Small intestine (tissue), 7 donors: ENCODE measurements around the gene RPGRIP1. TPM values are rescaled to one million over a fixed set of nuclear protein-coding genes. Genes with fewer than 3 reads are reported as not detected.
"Not testable (repeated sequence)": the region's sequence is repeated elsewhere in the genome, so short reads cannot be mapped to it uniquely, and the experiment has no call there.

Experiments
- DNase-seq, 2 donors: peaks; one replicate each; pipeline versions ENCODE4 v3.0.0 to v3.0.0-alpha.2; 2013
- FAIRE-seq: peaks from 2 replicates; lab custom pipeline; 2012; peaks lifted over from hg19 to GRCh38; lab: Jason Lieb, UNC
- H3K27ac ChIP-seq, 3 donors: one replicate each; pipeline ENCODE4 v1.5.1; 2013; ENCODE audit warnings: low read length in 2 of 3, mild to moderate bottlenecking in 2 of 3, control low read depth in 1 of 3, inconsistent platforms in 1 of 3, low read depth in 1 of 3, moderate library complexity in 1 of 3
- H3K27me3 ChIP-seq, 3 donors: one replicate each; pipeline ENCODE4 v1.6.1; 2013; ENCODE audit warnings: low read length in 3 of 3, inconsistent platforms in 1 of 3; ENCODE audit not compliant: control insufficient read depth in 3 of 3, insufficient read depth in 3 of 3
- H3K36me3 ChIP-seq, 3 donors: one replicate each; pipeline ENCODE4 v1.6.1; 2013; ENCODE audit warnings: low read length in 3 of 3, inconsistent platforms in 1 of 3, low read depth in 1 of 3, mild to moderate bottlenecking in 1 of 3, moderate library complexity in 1 of 3; ENCODE audit not compliant: control insufficient read depth in 3 of 3, insufficient read depth in 2 of 3
- H3K4me1 ChIP-seq, 3 donors: one replicate each; pipeline ENCODE4 v1.6.1; 2013; ENCODE audit warnings: low read length in 2 of 3, inconsistent platforms in 1 of 3, low read depth in 1 of 3, mild to moderate bottlenecking in 1 of 3, moderate library complexity in 1 of 3; ENCODE audit not compliant: control insufficient read depth in 3 of 3, insufficient read depth in 2 of 3
- H3K4me3 ChIP-seq, 3 donors: one replicate each; pipeline ENCODE4 v1.5.1; 2013; ENCODE audit warnings: low read length in 3 of 3, control low read depth in 1 of 3, inconsistent platforms in 1 of 3, low read depth in 1 of 3, mild to moderate bottlenecking in 1 of 3, moderate library complexity in 1 of 3
- H3K9me3 ChIP-seq, 2 donors: one replicate each; pipeline ENCODE4 v1.6.1; 2013; ENCODE audit warnings: low read depth in 1 of 2, low read length in 1 of 2; ENCODE audit not compliant: control insufficient read depth in 2 of 2, insufficient read depth in 1 of 2
- WGBS, 3 donors: extraction: QIAGEN DNeasy Blood & Tissue Kit; methylation state at CpG; one replicate each; pipeline ENCODE4 v1.1.7; 2013; 5-methylcytosine and 5-hydroxymethylcytosine counted together
- polyA plus RNA-seq, 4 donors: library from polyadenylated mRNA; stranded (reverse) in 3 of 4; unstranded in 1 of 4; fragments of 200-250 nt in 3 of 4; fragments of 120-200 nt in 1 of 4; gene quantifications; one replicate each; pipeline versions ENCODE4 v1.2.1 to v1.2.3, GENCODE V29; 2013
- donor health status: healthy with polysubstance abuse.
- donor health status: control.
- donor health status: control.
- donor health status: Bipolar disorder and iron deficiency.
- donor health status: healthy.

The RPGRIP1 gene
- polyA plus RNA-seq, 4 donors, result 0.44 to 0.73 TPM; not detected in 2

DNA sequence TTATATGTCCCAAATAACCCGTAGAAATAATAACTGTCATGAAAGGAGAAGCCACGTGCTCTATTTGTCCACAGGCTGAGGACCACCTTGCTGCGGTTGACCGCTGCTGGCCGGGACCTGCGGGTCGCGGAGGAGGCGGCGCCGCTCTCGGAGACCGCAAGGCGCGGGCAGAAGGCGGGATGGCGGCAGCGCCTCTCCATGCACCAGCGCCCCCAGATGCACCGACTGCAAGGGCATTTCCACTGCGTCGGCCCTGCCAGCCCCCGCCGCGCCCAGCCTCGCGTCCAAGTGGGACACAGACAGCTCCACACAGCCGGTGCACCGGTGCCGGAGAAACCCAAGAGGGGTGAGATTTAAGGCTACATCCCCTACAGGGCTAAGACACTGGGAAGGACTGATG, 21.0 kb downstream of the RPGRIP1 start:
- WGBS, 3 donors, result 2 to 4% (median 2%) methylated on average over 21 to 30 of the region's 30 CpGs
- no peaks in the 10 kb centered on the region for H3K9me3 ChIP-seq
- peaks cover 0 to 3% (median 0%) of the 10 kb centered on the region in 3 donors for H3K27me3 ChIP-seq
- peak overlapping the region in 1 of 3 donors; percentile 26 for H3K4me3 ChIP-seq
- no peaks in the 10 kb centered on the region for H3K36me3 ChIP-seq
- DNase-seq, result peak in 1 of 2 donors; percentile 39
- FAIRE-seq, result no peak
- peaks cover 0 to 2% (median 0%) of the 10 kb centered on the region in 3 donors for H3K4me1 ChIP-seq
- no peak overlapping the region for H3K27ac ChIP-seq

DNA sequence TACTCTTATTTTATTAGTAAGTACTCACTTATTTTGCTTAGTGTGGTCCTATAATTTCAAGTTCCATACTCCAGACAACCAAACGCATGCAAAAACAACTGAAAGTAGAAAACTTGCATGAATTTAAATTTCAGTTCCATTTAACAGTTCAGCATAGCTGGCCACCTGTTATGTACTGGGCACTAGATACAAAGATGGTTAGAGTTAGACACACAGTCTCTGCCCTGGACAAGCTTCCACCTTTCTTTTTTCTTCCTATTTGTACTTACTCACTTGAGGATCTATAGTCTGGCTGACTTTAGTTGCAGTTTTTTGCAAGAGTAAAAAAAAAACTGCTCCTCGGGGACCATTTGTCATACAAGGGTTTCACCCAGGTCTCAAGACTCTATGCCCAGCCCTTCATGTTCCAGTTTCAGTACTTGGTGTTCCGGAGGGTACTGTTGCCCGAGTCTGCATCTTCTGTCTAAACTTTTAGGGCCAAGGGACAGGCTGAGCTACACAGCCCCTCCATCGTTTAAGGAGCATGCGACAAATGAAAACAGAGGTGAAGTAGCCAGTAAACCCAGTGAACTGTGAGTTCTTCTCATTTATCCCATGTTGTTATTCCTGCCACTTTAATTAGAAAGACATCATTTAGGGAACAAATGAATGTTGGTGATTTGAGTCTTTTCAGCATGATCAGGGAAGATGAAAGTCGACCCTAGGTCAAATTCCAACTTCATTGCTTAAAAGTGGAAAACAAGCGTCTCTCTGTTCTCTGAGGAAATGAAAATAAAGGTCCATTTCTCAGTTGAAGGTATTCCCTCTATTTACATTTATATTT, 22.3 kb downstream of the RPGRIP1 start:
- Histone ChIP-seq H3K4me1 (peaks cover 0 to 2% (median 0%) of the 10 kb centered on the region in 3 donors), H3K36me3 (no peaks in the 10 kb centered on the region), H3K9me3 (no peaks in the 10 kb centered on the region), H3K27me3 (peaks cover 0 to 3% (median 0%) of the 10 kb centered on the region in 3 donors), H3K27ac (no peak overlapping the region), H3K4me3 (no peak overlapping the region)
- DNase-seq, result peak in 1 of 2 donors; percentile 18
- WGBS, 3 donors, result 44 to 65% (median 61%) methylated on average over 8 of the region's 8 CpGs
- no peak for FAIRE-seq

DNA sequence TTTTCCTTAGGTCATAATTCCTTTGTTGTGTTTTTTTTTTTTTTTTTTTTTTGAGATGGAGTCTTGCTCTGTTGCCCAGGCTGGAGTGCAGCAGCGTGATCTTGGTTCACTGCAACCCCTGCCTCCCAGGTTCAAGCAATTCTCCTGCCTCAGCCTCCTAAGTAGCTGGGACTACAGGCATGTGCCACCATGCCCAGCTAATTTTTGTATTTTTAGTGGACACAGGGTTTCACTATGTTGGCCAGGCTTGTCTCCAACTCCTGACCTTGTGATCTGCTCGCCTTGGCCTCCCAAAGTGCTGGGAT, 22.9 kb downstream of the RPGRIP1 start:
- not testable (repeated sequence) for H3K27ac ChIP-seq, DNase-seq, FAIRE-seq, H3K4me1 ChIP-seq, H3K36me3 ChIP-seq, H3K9me3 ChIP-seq, H3K27me3 ChIP-seq, H3K4me3 ChIP-seq
- 80 to 91% (median 89%) methylated on average over 2 of the region's 2 CpGs for WGBS, 3 donors

- no peaks in the 10 kb centered on the region for H3K9me3 ChIP-seq
- H3K36me3 ChIP-seq, result no peaks in the 10 kb centered on the region
- H3K27ac ChIP-seq, result peak overlapping the region in 2 of 3 donors; percentile 26 to 65
- DNase-seq (no peak), FAIRE-seq (no peak)
- 81 to 82% (median 82%) methylated on average over 3 of the region's 3 CpGs for WGBS, 3 donors
- H3K4me3 ChIP-seq, result no peak overlapping the region
- H3K27me3 ChIP-seq, result no peaks in the 10 kb centered on the region
- H3K4me1 ChIP-seq, result peaks cover 0 to 8% (median 6%) of the 10 kb centered on the region in 3 donors
These were observed 27.8 kb downstream of the RPGRIP1 start for GRCh38 chr14:21307637-21308036.

GRCh38 chr14:21308132-21308478, 28.2 kb downstream of the RPGRIP1 start:
- peaks cover 0 to 8% (median 6%) of the 10 kb centered on the region in 3 donors for H3K4me1 ChIP-seq
- DNase-seq (peak in 1 of 2 donors; percentile 51), FAIRE-seq (no peak)
- no peaks in the 10 kb centered on the region for H3K9me3 ChIP-seq
- no peaks in the 10 kb centered on the region for H3K36me3 ChIP-seq
- no peaks in the 10 kb centered on the region for H3K27me3 ChIP-seq
- H3K4me3 ChIP-seq, result peak overlapping the region in 2 of 3 donors; percentile 35 to 43
- peak overlapping the region; percentile 44 to 77 (median 65) for H3K27ac ChIP-seq

GRCh38 chr14:21308479-21309237, 28.8 kb downstream of the RPGRIP1 start:
- Histone ChIP-seq H3K4me3 (peak overlapping the region in 2 of 3 donors; percentile 35 to 43), H3K4me1 (peaks cover 0 to 11% (median 6%) of the 10 kb centered on the region in 3 donors), H3K36me3 (no peaks in the 10 kb centered on the region), H3K9me3 (no peaks in the 10 kb centered on the region), H3K27me3 (no peaks in the 10 kb centered on the region), H3K27ac (peak overlapping the region; percentile 73 to 77 (median 73))
- DNase-seq (peak; percentile 93 to 98), FAIRE-seq (peak; percentile 59)
- WGBS, 3 donors, result 3 to 4% (median 3%) methylated on average over 16 of the region's 16 CpGs

- H3K27me3 ChIP-seq, result no peaks in the 10 kb centered on the region
- FAIRE-seq, result no peak
- WGBS, 3 donors, result 61 to 76% (median 66%) methylated on average over 8 of the region's 8 CpGs
- no peaks in the 10 kb centered on the region for H3K9me3 ChIP-seq
- no peak for DNase-seq
- H3K27ac ChIP-seq, result peak overlapping the region; percentile 73 to 77 (median 73)
- H3K4me1 ChIP-seq, result peaks cover 0 to 11% (median 6%) of the 10 kb centered on the region in 3 donors
- no peaks in the 10 kb centered on the region for H3K36me3 ChIP-seq
- H3K4me3 ChIP-seq, result peak overlapping the region in 2 of 3 donors; percentile 13 to 31
These were observed 29.4 kb downstream of the RPGRIP1 start for GRCh38 chr14:21309238-21309636.

GRCh38 chr14:21309956-21310355, 30.1 kb downstream of the RPGRIP1 start:
- Histone ChIP-seq H3K4me3 (no peak overlapping the region), H3K4me1 (peaks cover 0 to 11% (median 6%) of the 10 kb centered on the region in 3 donors), H3K36me3 (no peaks in the 10 kb centered on the region), H3K27ac (no peak overlapping the region), H3K9me3 (no peaks in the 10 kb centered on the region), H3K27me3 (no peaks in the 10 kb centered on the region)
- DNase-seq (no peak), FAIRE-seq (no peak)
- 95 to 100% (median 100%) methylated on average over 1 to 3 of the region's 3 CpGs for WGBS, 3 donors
